Measurements from ENCODE around the gene SH3TC2. TPM values are rescaled to one million over a fixed set of nuclear protein-coding genes. Genes with fewer than 3 reads are reported as not detected.
A peak's percentile ranks its signal among the peaks of the same experiment; 100 is the strongest.

Gene SH3TC2
- total and polyA plus RNA-seq, 2 of the 4 experiments (the other 2 are of a cell fraction): 3.4 to 7.9 TPM

DNA sequence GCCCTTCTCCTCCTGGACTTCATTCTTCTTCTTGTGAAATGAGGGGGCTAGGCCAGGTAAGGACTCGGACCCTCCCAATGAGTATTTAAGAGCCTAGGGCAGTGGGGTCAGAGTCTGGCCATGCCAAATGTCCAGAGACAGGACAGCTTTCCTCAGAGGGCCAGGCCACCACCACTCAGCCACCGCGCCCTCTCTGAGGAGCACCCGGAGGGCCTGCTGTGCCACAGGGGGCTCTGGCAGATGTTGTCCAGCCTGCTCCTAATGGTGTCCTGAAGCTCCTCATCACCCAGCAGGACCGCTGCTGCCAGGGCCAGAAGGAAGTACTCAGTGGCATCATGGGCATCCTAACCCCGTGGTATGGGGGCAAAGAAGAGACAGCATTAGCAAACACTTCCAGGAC, 58.3 kb downstream of the SH3TC2 start:
- no peak overlapping the region for H2AFZ ChIP-seq (replicated peaks; ENCODE audit: low read length, poor library complexity)
- no peaks in the 10 kb centered on the region for H4K20me1 ChIP-seq (ENCODE audit: insufficient read depth, low read length)
- H3K9me1 ChIP-seq (ENCODE audit: insufficient read depth, low read length): peaks cover 22% of the 10 kb centered on the region
- no peak overlapping the region; the same call in 1 of the 2 replicates for H3K18ac ChIP-seq (ENCODE audit: low read depth, low read length)
- peak overlapping the region; percentile 79; the same call in 1 of the 3 replicates for H2BK15ac ChIP-seq (ENCODE audit: low read depth, low read length)
- H3K9ac ChIP-seq (ENCODE audit: low read depth, low read length): no peak overlapping the region
- DNase-seq: no peak
- H3K9me3 ChIP-seq (ENCODE audit: control insufficient read depth, insufficient read depth, low read length): no peaks in the 10 kb centered on the region
- no peak overlapping the region for H3K4me3 ChIP-seq (ENCODE audit: insufficient read depth, low read depth, low read length)
- POLR2A ChIA-PET (ENCODE audit: unreplicated experiment): no interaction called here
- H4K8ac ChIP-seq (ENCODE audit: low read depth in 2 of 2, low read length in 2 of 2): no peak overlapping the region
- peak overlapping the region; percentile 78; the same call in 1 of the 2 replicates for H2BK20ac ChIP-seq (ENCODE audit: low read depth, low read length)
- peak overlapping the region; percentile 53; the same call in 1 of the 2 replicates for H3K14ac ChIP-seq (replicated peaks; ENCODE audit: low read depth, low read length)
- CTCF ChIA-PET: interaction anchor here (0.5 to 1.8 kb wide), 4 partner anchors 110 to 1490 kb away, joined by 4 to 8 read pairs (median 4); no protein-coding TSS in a partner anchor
- ATAC-seq (ENCODE audit: low read depth): no peak
- intact Hi-C loops (cut with micrococcal nuclease): no loop called here
- in situ Hi-C loops (cut with MboI; ENCODE audit: low sequenced_read_pairs): no loop called here
- no peak overlapping the region for H4K91ac ChIP-seq (ENCODE audit: insufficient read depth, low read depth, low read length)
- no peaks in the 10 kb centered on the region for H3K36me3 ChIP-seq (ENCODE audit: control insufficient read depth, insufficient read depth, low read length)
- peaks cover 31% of the 10 kb centered on the region for H3K4me1 ChIP-seq (ENCODE audit: control insufficient read depth, insufficient read depth, low read length)
- no peaks in the 10 kb centered on the region for H3K79me1 ChIP-seq (ENCODE audit: low read depth in 1 of 2, low read length in 2 of 2)
- TF ChIP-seq BHLHE40 (IDR thresholded peaks at IDR 0.05; ENCODE audit: low read depth, low read length) (no peak), MXI1 (IDR thresholded peaks at IDR 0.05; ENCODE audit: borderline replicate concordance, low read depth, low read length) (no peak), NFE2L2 (IDR thresholded peaks at IDR 0.05; ENCODE audit: low read depth, low read length) (no peak), MAZ (IDR thresholded peaks at IDR 0.05; ENCODE audit: borderline replicate concordance, low read depth, low read length) (no peak)
- TF ChIP-seq, protein P1, sequence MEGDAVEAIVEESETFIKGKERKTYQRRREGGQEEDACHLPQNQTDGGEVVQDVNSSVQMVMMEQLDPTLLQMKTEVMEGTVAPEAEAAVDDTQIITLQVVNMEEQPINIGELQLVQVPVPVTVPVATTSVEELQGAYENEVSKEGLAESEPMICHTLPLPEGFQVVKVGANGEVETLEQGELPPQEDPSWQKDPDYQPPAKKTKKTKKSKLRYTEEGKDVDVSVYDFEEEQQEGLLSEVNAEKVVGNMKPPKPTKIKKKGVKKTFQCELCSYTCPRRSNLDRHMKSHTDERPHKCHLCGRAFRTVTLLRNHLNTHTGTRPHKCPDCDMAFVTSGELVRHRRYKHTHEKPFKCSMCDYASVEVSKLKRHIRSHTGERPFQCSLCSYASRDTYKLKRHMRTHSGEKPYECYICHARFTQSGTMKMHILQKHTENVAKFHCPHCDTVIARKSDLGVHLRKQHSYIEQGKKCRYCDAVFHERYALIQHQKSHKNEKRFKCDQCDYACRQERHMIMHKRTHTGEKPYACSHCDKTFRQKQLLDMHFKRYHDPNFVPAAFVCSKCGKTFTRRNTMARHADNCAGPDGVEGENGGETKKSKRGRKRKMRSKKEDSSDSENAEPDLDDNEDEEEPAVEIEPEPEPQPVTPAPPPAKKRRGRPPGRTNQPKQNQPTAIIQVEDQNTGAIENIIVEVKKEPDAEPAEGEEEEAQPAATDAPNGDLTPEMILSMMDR (conservative IDR thresholded peaks at IDR 0.05; ENCODE audit: low read depth, low read length): no peak
- TF ChIP-seq, protein P2, sequence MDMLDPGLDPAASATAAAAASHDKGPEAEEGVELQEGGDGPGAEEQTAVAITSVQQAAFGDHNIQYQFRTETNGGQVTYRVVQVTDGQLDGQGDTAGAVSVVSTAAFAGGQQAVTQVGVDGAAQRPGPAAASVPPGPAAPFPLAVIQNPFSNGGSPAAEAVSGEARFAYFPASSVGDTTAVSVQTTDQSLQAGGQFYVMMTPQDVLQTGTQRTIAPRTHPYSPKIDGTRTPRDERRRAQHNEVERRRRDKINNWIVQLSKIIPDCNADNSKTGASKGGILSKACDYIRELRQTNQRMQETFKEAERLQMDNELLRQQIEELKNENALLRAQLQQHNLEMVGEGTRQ (IDR thresholded peaks at IDR 0.05; ENCODE audit: low read depth, low read length): no peak
- H3K27ac ChIP-seq (ENCODE audit: insufficient read depth, low read length): no peak overlapping the region
- no peaks in the 10 kb centered on the region for H3K27me3 ChIP-seq (ENCODE audit: control insufficient read depth, insufficient read depth, low read length)
- no peak overlapping the region for H3K4me2 ChIP-seq (ENCODE audit: low read depth, low read length)
- no peak overlapping the region for H3K23ac ChIP-seq (ENCODE audit: low read depth, low read length)
- peak overlapping the region; percentile 48; the same call in 1 of the 2 replicates for H2BK120ac ChIP-seq (ENCODE audit: low read depth, low read length)
- BruUV-seq (replicated peaks): no TSS peak
- peak overlapping the region; percentile 40; the same call in 1 of the 2 replicates for H4K5ac ChIP-seq (ENCODE audit: low read depth, low read length)
- H2AK9ac ChIP-seq (replicated peaks; ENCODE audit: low read depth, low read length, poor library complexity): no peak overlapping the region
- peak overlapping the region; percentile 77 for H2AK5ac ChIP-seq (ENCODE audit: low read depth, low read length)
- H3K4ac ChIP-seq (ENCODE audit: low read depth, low read length): peak overlapping the region; percentile 69
- WGBS, 2 experiments (ENCODE audit: extremely low coverage in 2 of 2, insufficient read length in 1 of 2): no CpG with 5 or more reads among the region's 6 CpGs
- no peak overlapping the region for H2BK5ac ChIP-seq (ENCODE audit: low read depth, low read length, poor library complexity, severe bottlenecking)
- no peak overlapping the region for H3K56ac ChIP-seq (ENCODE audit: extremely low read depth, insufficient read depth, low read length)
- dilution Hi-C loops (cut with HindIII; ENCODE audit: low sequenced_read_pairs, unreplicated experiment): no loop called here

All from IMR-90 (cell line).